HG03025 (cell line): ENCODE results near the gene CAMTA1.

Experiments
- ATAC-seq: cut with Tn5 transposase; IDR thresholded peaks from one replicate; pipeline ENCODE4 v1.9.1; 2021; ENCODE audit warnings: mild to moderate bottlenecking, moderate library complexity; ENCODE audit not compliant: unreplicated experiment, low FRiP score

Gene CAMTA1

GRCh38 chr1:7052701-7053100 is 267.4 kb downstream of the CAMTA1 start:
- ATAC-seq = no peak

GRCh38 chr1:7060745-7061144 is 275.5 kb downstream of the CAMTA1 start:
- ATAC-seq = no peak

- ATAC-seq = no peak
These were observed 277.2 kb downstream of the CAMTA1 start for GRCh38 chr1:7062346-7063061.

- ATAC-seq = no peak
These were observed 278.7 kb downstream of the CAMTA1 start for GRCh38 chr1:7063981-7064380.

GRCh38 chr1:7068552-7068951 is 283.3 kb downstream of the CAMTA1 start:
- ATAC-seq = no peak

GRCh38 chr1:7069931-7070330 is 284.7 kb downstream of the CAMTA1 start:
- no peak for ATAC-seq

- ATAC-seq = no peak
These were observed 285.3 kb downstream of the CAMTA1 start for GRCh38 chr1:7070389-7071029.

GRCh38 chr1:7076117-7076516 is 290.9 kb downstream of the CAMTA1 start:
- ATAC-seq = no peak

GRCh38 chr1:7076572-7076971 is 291.3 kb downstream of the CAMTA1 start:
- ATAC-seq = no peak

GRCh38 chr1:7077136-7077535 is 291.9 kb downstream of the CAMTA1 start:
- ATAC-seq = no peak

- ATAC-seq = no peak
These were observed 292.7 kb downstream of the CAMTA1 start for GRCh38 chr1:7077970-7078369.

GRCh38 chr1:7079637-7080036 is 294.4 kb downstream of the CAMTA1 start:
- ATAC-seq = no peak

GRCh38 chr1:7084232-7084894 is 299.1 kb downstream of the CAMTA1 start:
- no peak for ATAC-seq

GRCh38 chr1:7085521-7085920 is 300.3 kb downstream of the CAMTA1 start:
- ATAC-seq = no peak

- no peak for ATAC-seq
These were observed 300.9 kb downstream of the CAMTA1 start for GRCh38 chr1:7086106-7086505.

GRCh38 chr1:7087888-7088287 is 302.6 kb downstream of the CAMTA1 start:
- no peak for ATAC-seq

- no peak for ATAC-seq
These were observed 304.2 kb downstream of the CAMTA1 start for GRCh38 chr1:7089497-7089896.

GRCh38 chr1:7093297-7093696 is 308.0 kb downstream of the CAMTA1 start:
- ATAC-seq = no peak

- ATAC-seq = no peak
These were observed 308.8 kb downstream of the CAMTA1 start for GRCh38 chr1:7094086-7094485.

GRCh38 chr1:7094509-7094908 is 309.3 kb downstream of the CAMTA1 start:
- no peak for ATAC-seq

- ATAC-seq = no peak
These were observed 310.2 kb downstream of the CAMTA1 start for GRCh38 chr1:7095343-7095964.
